Caco-2 (cell line): ENCODE results near the gene C1QTNF5. TPM values are rescaled to one million over a fixed set of nuclear protein-coding genes. Genes with fewer than 3 reads are reported as not detected.

ENCODE experiments used
- BruUV-seq: library from RNA; stranded (reverse); fragments of 400-500 nt; replicated peaks from 2 replicates; lab custom pipeline; 2021; lab: Mats Ljungman, UMichigan
- CTCF ChIA-PET: fragments of 300-600 bp; sonication (Branson Sonifier 250); formaldehyde crosslinking; loops from one replicate; lab custom pipeline; 2022; ENCODE audit warnings: antibody characterized with exemption; lab: Charles Lee
- POLR2A ChIA-PET: fragments of 300-600 bp; sonication (Branson Sonifier 250); formaldehyde crosslinking; loops from one replicate; lab custom pipeline; 2022; ENCODE audit warnings: antibody characterized with exemption; lab: Charles Lee
- DNase-seq, 2 experiments: peaks; one replicate each; pipeline versions ENCODE4 v3.0.0 to v3.0.0-alpha.2; 2020 to 2022
- H3K27me3 ChIP-seq: replicated peaks from 2 replicates; pipeline ENCODE4 v1.6.0; 2011; ENCODE audit warnings: low read length; ENCODE audit not compliant: control insufficient read depth, insufficient read depth
- H3K36me3 ChIP-seq: 2 replicates; pipeline ENCODE4 v1.5.1; 2011; ENCODE audit warnings: low read length; ENCODE audit not compliant: control insufficient read depth, insufficient read depth
- H3K4me1 ChIP-seq: fragments of 250-450 bp; sonication (Bioruptor Pico); 2 replicates; pipeline ENCODE4 v1.5.1; 2020; ENCODE audit warnings: mild to moderate bottlenecking
- H3K4me3 ChIP-seq: 2 replicates; pipeline ENCODE4 v1.5.1; 2011; ENCODE audit warnings: low read depth, mild to moderate bottlenecking, control low read depth, low read length
- H3K9me3 ChIP-seq: fragments of 250-450 bp; sonication (Bioruptor Pico); 2 replicates; pipeline ENCODE4 v1.5.1; 2020; ENCODE audit warnings: mild to moderate bottlenecking, moderate library complexity
- H3K27ac Mint-ChIP-seq: one replicate; pipeline ENCODE4 v1.8.0; 2022; ENCODE audit warnings: mixed read lengths; ENCODE audit not compliant: unreplicated experiment
- H3K27me3 Mint-ChIP-seq: one replicate; pipeline ENCODE4 v1.8.0; 2022; ENCODE audit warnings: mixed read lengths; ENCODE audit not compliant: insufficient read depth, unreplicated experiment
- H3K36me3 Mint-ChIP-seq: one replicate; pipeline ENCODE4 v1.8.0; 2022; ENCODE audit warnings: mild to moderate bottlenecking, mixed read lengths; ENCODE audit not compliant: insufficient read depth, unreplicated experiment
- H3K4me1 Mint-ChIP-seq: one replicate; pipeline ENCODE4 v1.8.0; 2022; ENCODE audit warnings: low read depth, mixed read lengths; ENCODE audit not compliant: unreplicated experiment
- H3K4me3 Mint-ChIP-seq: one replicate; pipeline ENCODE4 v1.8.0; 2022; ENCODE audit warnings: mild to moderate bottlenecking, moderate library complexity, mixed read lengths; ENCODE audit not compliant: unreplicated experiment
- H3K9me3 Mint-ChIP-seq: one replicate; pipeline ENCODE4 v1.8.0; 2022; ENCODE audit warnings: mixed read lengths; ENCODE audit not compliant: unreplicated experiment
- CTCF ChIP-seq, 2 experiments: fragments of 200-600 bp in 1 of 2; IDR thresholded peaks; 1 replicate in 1 of 2; 2 replicates in 1 of 2; pipeline versions ENCODE4 v1.5.1 to v1.8.0; 2011 to 2022; ENCODE audit warnings: antibody characterized with exemption in 1 of 2, control low read depth in 1 of 2, inconsistent platforms in 1 of 2, low read depth in 1 of 2, low read length in 1 of 2, mild to moderate bottlenecking in 1 of 2, moderate library complexity in 1 of 2; ENCODE audit not compliant: insufficient read depth in 1 of 2, severe bottlenecking in 1 of 2, unreplicated experiment in 1 of 2
- intact Hi-C: fragments of 100-400 bp; cut with micrococcal nuclease; formaldehyde crosslinking; loops from one replicate; pipeline ENCODE4 v1.10.0; 2022; ENCODE audit not compliant: unreplicated experiment
- total RNA-seq: library from RNA; stranded (reverse); gene quantifications from 2 replicates; pipeline ENCODE4 v1.2.3, GENCODE V29; 2022

C1QTNF5 gene
- total RNA-seq, 1 experiment from 2014 or later, result 1.2 TPM

- Mint-ChIP-seq H3K9me3 (no peaks in the 10 kb centered on the region), H3K4me1 (peaks cover 29% of the 10 kb centered on the region), H3K4me3 (no peak overlapping the region), H3K27me3 (peaks cover 3% of the 10 kb centered on the region), H3K27ac (no peak overlapping the region), H3K36me3 (peaks cover 22% of the 10 kb centered on the region)
- ChIA-PET CTCF (interaction anchor here (0.5 to 7.8 kb wide), 38 partner anchors 9 to 1845 kb away, joined by 3 to 220 read pairs (median 7); partner anchors contain the start of genes CBL, DPAGT1, HINFP and MCAM), POLR2A (interaction anchor here (0.6 to 1.6 kb wide), 7 partner anchors 10 to 348 kb away, joined by 3 to 18 read pairs (median 4); no protein-coding TSS in a partner anchor)
- Histone ChIP-seq H3K27me3 (no peaks in the 10 kb centered on the region; the same call in 1 of the 2 replicates), H3K36me3 (peaks cover 3% of the 10 kb centered on the region; the same call in 1 of the 2 replicates), H3K4me1 (peaks cover 37% of the 10 kb centered on the region), H3K9me3 (no peaks in the 10 kb centered on the region), H3K4me3 (no peak overlapping the region)
- no TSS peak for BruUV-seq
- DNase-seq, result no peak
- no peak for TF ChIP-seq CTCF (IDR thresholded peaks at IDR 0.05; ENCODE audit: insufficient read depth in 1 of 2, low read depth in 1 of 2, low read length in 1 of 2, severe bottlenecking in 1 of 2, unreplicated experiment in 1 of 2)
- intact Hi-C loops, result loop anchor here (1.0 kb wide), 3 partner anchors 16 to 37 kb away; no protein-coding TSS in a partner anchor
Observed at GRCh38 chr11:119337581-119338317, 2.9 kb downstream of the C1QTNF5 start.

DNA sequence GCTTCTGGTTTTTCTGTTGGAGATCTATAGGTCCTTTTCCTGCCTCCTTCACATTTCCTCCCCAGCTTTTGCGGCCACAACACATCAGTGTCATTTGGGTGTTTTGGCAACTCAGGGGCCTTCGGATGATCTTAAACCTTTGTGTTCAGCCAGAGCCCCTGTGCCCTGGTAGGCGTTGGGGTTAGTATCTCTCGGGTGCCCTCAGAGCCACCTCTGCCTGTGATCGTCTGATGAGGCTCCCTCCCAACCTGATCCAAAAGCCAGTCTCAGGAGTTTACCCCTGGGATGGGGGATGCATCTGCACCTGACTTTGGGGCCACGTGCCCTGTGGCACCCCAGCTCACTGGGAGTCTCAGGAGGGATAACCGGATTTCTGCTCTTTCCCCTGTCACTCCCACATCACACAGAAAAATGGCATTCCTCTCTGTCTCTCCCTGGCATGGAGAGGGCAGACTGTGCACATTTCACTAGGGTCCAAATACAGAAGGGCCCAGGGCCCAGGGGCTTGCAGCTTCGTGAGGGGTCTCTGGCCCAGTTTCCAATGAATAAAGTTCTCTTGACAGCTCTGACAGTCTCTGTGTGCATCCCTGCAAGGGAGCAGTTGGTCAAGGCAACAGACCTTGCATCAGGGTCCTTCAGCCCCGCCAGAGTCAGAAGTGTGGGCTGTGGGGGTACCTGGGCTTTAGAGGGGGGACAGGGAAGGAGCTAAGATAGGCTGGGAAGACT is 3.8 kb downstream of the C1QTNF5 start:
- intact Hi-C loops, result no loop called here
- CTCF ChIA-PET, result interaction anchor here (1.6 to 7.8 kb wide), 8 partner anchors 11 to 44 kb away, joined by 7 to 220 read pairs (median 32); partner anchors contain the start of genes MCAM and USP2
- Mint-ChIP-seq H3K4me3 (peak overlapping the region; percentile 60), H3K27me3 (peaks cover 3% of the 10 kb centered on the region), H3K9me3 (no peaks in the 10 kb centered on the region), H3K36me3 (peaks cover 22% of the 10 kb centered on the region), H3K27ac (peak overlapping the region; percentile 10), H3K4me1 (peaks cover 29% of the 10 kb centered on the region)
- no peak for TF ChIP-seq CTCF (IDR thresholded peaks at IDR 0.05; ENCODE audit: insufficient read depth in 1 of 2, low read depth in 1 of 2, low read length in 1 of 2, severe bottlenecking in 1 of 2, unreplicated experiment in 1 of 2)
- Histone ChIP-seq H3K4me1 (peaks cover 37% of the 10 kb centered on the region), H3K4me3 (no peak overlapping the region), H3K36me3 (peaks cover 3% of the 10 kb centered on the region; the same call in 1 of the 2 replicates), H3K9me3 (no peaks in the 10 kb centered on the region), H3K27me3 (no peaks in the 10 kb centered on the region; the same call in 1 of the 2 replicates)
- DNase-seq, result no peak
- POLR2A ChIA-PET, result interaction anchor here (0.6 to 0.8 kb wide), 3 partner anchors 11 to 347 kb away, joined by 3 to 4 read pairs (median 4); no protein-coding TSS in a partner anchor
- no TSS peak for BruUV-seq
